Measurements from ENCODE around the gene SPATA46. TPM values are rescaled to one million over a fixed set of nuclear protein-coding genes. Genes with fewer than 3 reads are reported as not detected.
A peak's percentile ranks its signal among the peaks of the same experiment; 100 is the strongest.

The SPATA46 gene
- total and polyA plus RNA-seq, 9 of the 15 experiments (the other 6 are each of a cell fraction or from before 2014, with no cell fraction given) = 0.04 to 0.11 TPM; not detected in 7

DNA sequence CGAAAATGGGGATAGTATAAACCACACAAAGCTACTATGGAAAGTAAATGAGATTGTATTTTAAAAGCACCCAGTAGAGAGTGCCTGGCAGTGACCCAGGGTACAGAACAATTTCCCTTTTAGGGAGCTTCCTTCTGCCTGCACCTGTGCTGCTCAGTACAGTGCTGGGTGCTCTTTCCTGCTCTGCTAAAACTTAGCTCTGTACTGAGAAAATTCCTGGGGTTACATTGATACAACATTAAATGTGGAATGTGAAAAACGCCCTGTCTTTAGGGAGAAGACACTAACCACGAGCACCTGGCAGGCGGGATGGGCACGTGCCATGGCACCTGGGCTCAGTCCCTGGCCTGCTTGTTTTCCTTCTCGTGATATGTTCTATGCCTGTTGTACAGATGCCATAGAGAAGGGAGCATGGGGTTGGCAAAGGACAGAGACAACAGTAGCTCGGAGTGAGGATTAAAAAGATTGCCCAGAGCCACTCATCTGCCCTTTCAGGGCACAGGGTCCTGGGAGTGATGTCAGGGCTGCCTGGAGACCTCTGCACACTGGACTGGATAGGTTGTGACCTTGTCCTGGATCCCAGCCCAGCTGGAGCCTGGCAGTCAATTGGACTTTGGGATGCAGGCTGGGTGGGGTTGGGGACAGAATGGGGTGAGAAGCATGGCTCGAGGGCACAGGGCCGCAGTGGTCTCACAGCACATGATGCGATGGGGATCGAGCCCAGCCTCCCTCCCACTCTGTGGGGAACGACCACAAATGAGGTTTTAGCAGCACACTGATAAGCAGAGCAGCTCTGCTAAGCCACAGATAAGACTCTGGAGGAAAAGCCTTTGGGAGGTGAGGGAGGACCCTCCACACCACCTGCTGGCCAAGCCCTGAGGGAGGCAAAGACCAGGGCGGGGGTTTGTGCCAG, 4.2 kb downstream of the SPATA46 start (continued):
- no peak for TF ChIP-seq HNRNPLL (IDR thresholded peaks at IDR 0.05; ENCODE audit: low read depth, low read length, poor library complexity, severe bottlenecking)
- peak; percentile 55; the same call in 1 of the 2 replicates for TF ChIP-seq KLF6 (CRISPR knock-in tag; IDR thresholded peaks at IDR 0.05; ENCODE audit: borderline replicate concordance)
- TF ChIP-seq RBM39 (optimal IDR thresholded peaks at IDR 0.05; ENCODE audit: low read depth, low read length) = no peak
- TF ChIP-seq, protein P1, sequence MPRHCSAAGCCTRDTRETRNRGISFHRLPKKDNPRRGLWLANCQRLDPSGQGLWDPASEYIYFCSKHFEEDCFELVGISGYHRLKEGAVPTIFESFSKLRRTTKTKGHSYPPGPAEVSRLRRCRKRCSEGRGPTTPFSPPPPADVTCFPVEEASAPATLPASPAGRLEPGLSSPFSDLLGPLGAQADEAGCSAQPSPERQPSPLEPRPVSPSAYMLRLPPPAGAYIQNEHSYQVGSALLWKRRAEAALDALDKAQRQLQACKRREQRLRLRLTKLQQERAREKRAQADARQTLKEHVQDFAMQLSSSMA (CRISPR knock-in tag; IDR thresholded peaks at IDR 0.05) = no peak
- no peak for TF ChIP-seq POLR3G (IDR thresholded peaks at IDR 0.05; ENCODE audit: extremely low read depth, insufficient read length, insufficient replicate concordance)
- TF ChIP-seq ZNF764 (CRISPR knock-in tag; IDR thresholded peaks at IDR 0.05; ENCODE audit: low read depth) = no peak
- TF ChIP-seq NFE2 (IDR thresholded peaks at IDR 0.05; ENCODE audit: low read depth) = no peak
- peak; percentile 60 for TF ChIP-seq CXXC5 (CRISPR knock-in tag; IDR thresholded peaks at IDR 0.05)
- TF ChIP-seq XRCC5 (IDR thresholded peaks at IDR 0.05; ENCODE audit: low read depth, low read length) = no peak
- no peak for TF ChIP-seq NUFIP1 (IDR thresholded peaks at IDR 0.05; ENCODE audit: partially characterized antibody)
- TF ChIP-seq, protein P2, sequence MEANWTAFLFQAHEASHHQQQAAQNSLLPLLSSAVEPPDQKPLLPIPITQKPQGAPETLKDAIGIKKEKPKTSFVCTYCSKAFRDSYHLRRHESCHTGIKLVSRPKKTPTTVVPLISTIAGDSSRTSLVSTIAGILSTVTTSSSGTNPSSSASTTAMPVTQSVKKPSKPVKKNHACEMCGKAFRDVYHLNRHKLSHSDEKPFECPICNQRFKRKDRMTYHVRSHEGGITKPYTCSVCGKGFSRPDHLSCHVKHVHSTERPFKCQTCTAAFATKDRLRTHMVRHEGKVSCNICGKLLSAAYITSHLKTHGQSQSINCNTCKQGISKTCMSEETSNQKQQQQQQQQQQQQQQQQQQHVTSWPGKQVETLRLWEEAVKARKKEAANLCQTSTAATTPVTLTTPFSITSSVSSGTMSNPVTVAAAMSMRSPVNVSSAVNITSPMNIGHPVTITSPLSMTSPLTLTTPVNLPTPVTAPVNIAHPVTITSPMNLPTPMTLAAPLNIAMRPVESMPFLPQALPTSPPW (CRISPR knock-in tag; IDR thresholded peaks at IDR 0.05) = peak; percentile 91
- TF ChIP-seq, protein P3, sequence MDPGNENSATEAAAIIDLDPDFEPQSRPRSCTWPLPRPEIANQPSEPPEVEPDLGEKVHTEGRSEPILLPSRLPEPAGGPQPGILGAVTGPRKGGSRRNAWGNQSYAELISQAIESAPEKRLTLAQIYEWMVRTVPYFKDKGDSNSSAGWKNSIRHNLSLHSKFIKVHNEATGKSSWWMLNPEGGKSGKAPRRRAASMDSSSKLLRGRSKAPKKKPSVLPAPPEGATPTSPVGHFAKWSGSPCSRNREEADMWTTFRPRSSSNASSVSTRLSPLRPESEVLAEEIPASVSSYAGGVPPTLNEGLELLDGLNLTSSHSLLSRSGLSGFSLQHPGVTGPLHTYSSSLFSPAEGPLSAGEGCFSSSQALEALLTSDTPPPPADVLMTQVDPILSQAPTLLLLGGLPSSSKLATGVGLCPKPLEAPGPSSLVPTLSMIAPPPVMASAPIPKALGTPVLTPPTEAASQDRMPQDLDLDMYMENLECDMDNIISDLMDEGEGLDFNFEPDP (CRISPR knock-in tag; IDR thresholded peaks at IDR 0.05) = no peak
- TF ChIP-seq ATF7 (IDR thresholded peaks at IDR 0.05) = peak; percentile 71
- TF ChIP-seq ZNF253 (CRISPR knock-in tag; conservative IDR thresholded peaks at IDR 0.05) = no peak
- TF ChIP-seq, protein P4, sequence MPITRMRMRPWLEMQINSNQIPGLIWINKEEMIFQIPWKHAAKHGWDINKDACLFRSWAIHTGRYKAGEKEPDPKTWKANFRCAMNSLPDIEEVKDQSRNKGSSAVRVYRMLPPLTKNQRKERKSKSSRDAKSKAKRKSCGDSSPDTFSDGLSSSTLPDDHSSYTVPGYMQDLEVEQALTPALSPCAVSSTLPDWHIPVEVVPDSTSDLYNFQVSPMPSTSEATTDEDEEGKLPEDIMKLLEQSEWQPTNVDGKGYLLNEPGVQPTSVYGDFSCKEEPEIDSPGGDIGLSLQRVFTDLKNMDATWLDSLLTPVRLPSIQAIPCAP (CRISPR knock-in tag; IDR thresholded peaks at IDR 0.05; ENCODE audit: borderline replicate concordance) = no peak
- no peak for TF ChIP-seq ZNF584 (CRISPR knock-in tag; IDR thresholded peaks at IDR 0.05; ENCODE audit: low read depth)
- peak; percentile 68; the same call in 1 of the 2 replicates for TF ChIP-seq GATAD2A (IDR thresholded peaks at IDR 0.05)
- no peak for TF ChIP-seq PRMT5 (CRISPR knock-in tag; IDR thresholded peaks at IDR 0.05)
- TF ChIP-seq, protein P5, sequence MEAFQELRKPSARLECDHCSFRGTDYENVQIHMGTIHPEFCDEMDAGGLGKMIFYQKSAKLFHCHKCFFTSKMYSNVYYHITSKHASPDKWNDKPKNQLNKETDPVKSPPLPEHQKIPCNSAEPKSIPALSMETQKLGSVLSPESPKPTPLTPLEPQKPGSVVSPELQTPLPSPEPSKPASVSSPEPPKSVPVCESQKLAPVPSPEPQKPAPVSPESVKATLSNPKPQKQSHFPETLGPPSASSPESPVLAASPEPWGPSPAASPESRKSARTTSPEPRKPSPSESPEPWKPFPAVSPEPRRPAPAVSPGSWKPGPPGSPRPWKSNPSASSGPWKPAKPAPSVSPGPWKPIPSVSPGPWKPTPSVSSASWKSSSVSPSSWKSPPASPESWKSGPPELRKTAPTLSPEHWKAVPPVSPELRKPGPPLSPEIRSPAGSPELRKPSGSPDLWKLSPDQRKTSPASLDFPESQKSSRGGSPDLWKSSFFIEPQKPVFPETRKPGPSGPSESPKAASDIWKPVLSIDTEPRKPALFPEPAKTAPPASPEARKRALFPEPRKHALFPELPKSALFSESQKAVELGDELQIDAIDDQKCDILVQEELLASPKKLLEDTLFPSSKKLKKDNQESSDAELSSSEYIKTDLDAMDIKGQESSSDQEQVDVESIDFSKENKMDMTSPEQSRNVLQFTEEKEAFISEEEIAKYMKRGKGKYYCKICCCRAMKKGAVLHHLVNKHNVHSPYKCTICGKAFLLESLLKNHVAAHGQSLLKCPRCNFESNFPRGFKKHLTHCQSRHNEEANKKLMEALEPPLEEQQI (IDR thresholded peaks at IDR 0.05) = peak; percentile 82
- TF ChIP-seq ZNF3 (CRISPR knock-in tag; IDR thresholded peaks at IDR 0.05) = no peak
- peak; percentile 96 for TF ChIP-seq EP300 (IDR thresholded peaks at IDR 0.05; ENCODE audit: low read length)
- no peak for TF ChIP-seq SUPT5H (IDR thresholded peaks at IDR 0.05)
- no peak for TF ChIP-seq ZNF77 (CRISPR knock-in tag; IDR thresholded peaks at IDR 0.05)
